GM19328 (cell line): ENCODE results near the gene TMEM114.
"Not testable (repeated sequence)": the region's sequence is repeated elsewhere in the genome, so short reads cannot be mapped to it uniquely, and the experiment has no call there.

ENCODE experiments used
- ATAC-seq: cut with Tn5 transposase; IDR thresholded peaks from one replicate; pipeline ENCODE4 v1.9.1; 2021; ENCODE audit warnings: mild to moderate bottlenecking, moderate library complexity; ENCODE audit not compliant: unreplicated experiment

Gene TMEM114

GRCh38 chr16:8576141-8577004 lies 13.9 kb downstream of the TMEM114 start:
- no peak for ATAC-seq

- ATAC-seq, result no peak
Observed at GRCh38 chr16:8575399-8575798, 14.9 kb downstream of the TMEM114 start.

- ATAC-seq, result no peak
Observed at GRCh38 chr16:8572919-8573724, 17.2 kb downstream of the TMEM114 start.

- ATAC-seq, result no peak
Observed at GRCh38 chr16:8572063-8572918, 18.0 kb downstream of the TMEM114 start.

- no peak for ATAC-seq
Observed at GRCh38 chr16:8571061-8571596, 19.2 kb downstream of the TMEM114 start.

DNA sequence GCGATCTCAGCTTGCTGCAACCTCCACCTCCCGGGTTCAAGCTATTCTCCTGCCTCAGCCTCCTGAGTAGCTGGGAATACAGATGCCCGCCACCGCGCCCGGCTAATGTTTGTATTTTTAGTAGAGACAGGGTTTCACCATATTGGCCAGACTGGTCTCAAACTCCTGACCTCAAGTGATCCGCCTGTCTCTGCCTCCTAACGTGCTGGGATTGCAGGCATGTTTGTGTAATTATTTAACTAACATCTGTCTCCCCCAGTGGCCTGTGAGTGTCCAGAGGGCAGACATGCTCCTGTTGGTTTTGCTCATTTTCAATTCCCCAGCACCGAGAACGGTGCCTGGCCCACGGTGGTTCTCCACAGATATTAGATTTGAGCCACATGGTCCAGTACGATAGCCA lies 19.9 kb downstream of the TMEM114 start:
- ATAC-seq, result not testable (repeated sequence)

DNA sequence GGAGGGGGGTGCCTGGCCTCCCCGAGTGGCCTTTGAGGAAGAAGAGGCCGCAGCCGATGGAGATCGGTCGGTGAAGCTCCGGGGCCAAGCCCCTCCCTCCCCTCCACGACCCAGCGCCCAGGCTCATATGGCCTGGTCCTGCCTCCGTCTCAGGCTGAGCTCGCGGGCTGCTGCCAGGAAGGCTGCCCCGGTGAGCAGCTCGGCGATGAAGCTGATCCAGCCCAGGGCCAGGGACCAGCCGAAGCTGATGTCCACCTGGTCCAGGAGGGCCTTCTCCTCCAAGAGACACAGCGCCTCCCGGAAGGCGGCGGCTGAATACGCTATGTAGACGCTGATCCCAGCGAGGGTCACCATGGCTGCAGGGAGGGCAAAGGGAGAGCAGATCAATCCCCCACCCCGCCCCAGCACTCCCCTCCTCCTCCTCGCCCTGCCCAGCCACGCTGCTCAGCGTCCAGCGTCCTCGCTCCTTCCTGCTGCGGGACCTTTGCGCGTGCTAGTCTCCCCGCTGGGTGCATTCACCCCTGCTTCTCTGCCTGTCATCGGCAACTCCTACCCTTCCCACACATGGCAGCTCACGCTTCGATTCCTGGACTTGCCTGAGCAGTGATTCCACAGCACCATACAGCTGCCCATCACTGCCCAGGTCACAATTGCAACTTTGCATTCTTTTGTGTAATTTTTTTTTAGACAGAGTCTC lies 20.5 kb downstream of the TMEM114 start:
- ATAC-seq, result no peak

DNA sequence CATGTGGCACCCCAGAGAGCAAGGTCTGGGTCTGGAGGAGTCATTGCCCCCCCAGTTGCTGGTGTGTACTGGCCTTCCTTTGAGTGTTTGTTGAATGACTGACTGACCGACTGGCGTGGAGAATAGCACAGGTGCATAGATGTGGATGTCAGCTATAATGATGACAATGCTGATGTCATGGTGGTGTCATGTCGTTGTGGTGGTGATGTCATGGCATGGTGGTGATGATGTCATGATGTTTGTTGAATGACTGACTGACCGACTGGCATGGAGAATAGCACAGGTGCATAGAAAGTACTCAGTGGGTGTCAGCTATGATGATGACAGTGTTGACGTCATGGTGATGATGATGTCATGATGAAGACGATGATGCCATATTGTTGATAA lies 22.1 kb downstream of the TMEM114 start:
- ATAC-seq, result no peak

DNA sequence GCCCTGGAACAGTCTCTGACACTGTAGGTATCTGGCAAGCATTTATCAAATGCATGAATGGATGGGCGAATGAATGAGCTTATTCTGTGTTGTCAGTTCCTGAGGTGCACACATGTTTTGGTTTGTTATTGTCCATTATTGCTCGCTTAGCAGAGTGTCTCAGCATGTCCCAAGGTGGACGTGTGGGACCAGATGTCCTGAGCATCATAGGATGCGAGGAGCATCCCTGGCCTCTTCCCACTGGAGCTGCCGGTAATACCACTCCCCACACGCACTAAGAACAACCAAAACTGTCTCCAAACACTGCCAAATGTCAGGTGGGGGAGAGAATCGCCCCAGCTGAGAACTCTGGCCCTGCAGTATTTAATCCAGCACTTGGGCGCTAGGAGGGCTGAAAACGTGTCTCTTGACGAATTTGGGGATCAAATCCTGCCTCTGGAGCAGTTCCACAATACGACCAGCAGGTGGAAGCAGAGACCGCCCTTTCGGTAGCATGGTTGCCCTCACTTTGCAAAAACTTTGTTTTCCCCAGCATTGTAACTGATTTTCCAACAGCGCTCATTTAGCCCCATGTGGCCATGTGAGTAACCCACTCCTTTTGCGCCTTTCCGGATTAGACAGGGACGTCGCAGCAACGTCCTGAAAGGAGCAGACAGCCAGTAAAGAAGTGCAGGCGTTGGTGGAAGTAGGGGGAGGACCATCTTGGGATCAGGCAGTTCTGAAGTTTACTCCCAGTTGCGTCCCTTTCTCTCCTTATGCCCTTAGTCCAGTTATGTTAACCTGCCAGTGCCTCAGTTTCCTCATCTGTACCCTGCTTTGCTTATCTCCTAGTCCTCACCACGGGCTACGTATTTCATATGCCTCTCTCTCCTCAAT lies 22.7 kb downstream of the TMEM114 start:
- ATAC-seq, result peak; percentile 82

DNA sequence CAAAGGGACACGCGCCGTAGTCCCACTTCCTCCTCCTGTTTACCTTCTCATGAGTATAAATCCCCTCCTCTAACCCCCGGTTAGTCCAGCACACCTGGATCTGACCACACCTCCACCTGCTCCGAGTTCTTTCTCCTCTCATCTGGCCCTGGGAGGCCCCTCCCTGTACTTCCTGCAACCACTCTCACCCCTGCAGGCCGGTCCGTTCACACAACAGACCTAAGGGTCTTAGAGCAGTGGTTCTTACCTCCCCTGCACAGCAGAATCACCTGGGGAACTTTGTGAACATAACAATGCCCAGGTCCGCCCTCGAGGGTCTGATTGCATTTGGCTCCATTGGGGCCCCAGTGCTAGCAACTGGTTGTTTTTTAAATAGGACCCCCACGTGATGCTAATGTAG lies 24.8 kb downstream of the TMEM114 start:
- ATAC-seq, result no peak

- no peak for ATAC-seq
Observed at GRCh38 chr16:8564934-8565345, 25.4 kb downstream of the TMEM114 start.

DNA sequence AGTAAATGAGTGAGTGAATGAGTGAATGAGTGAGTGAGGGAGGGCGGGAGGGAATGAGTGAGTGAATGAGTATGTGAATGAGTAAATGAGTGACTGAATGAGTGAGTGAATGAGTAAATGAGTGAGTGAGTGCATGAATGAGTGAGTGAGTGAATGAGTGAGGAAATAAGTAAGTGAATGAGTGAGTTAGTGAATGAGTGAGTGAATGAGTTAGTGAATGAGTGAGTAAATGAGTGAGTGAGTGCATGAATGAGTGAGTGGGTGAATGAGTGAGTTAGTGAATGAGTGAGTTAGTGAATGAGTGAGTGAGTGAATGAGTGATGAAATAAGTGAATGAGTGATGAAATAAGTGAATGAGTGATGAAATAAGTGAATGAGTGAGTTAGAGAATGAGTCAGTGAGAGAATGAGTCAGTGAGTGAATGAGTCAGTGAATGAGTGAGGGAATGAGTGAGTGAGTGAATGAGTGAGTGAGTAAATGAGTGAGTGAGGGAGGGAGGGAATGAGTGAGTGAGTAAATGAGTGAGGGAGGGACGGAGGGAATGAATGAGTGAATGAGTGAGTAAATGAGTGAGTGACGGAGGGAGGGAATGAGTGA lies 26.3 kb downstream of the TMEM114 start:
- ATAC-seq, result not testable (repeated sequence)

- ATAC-seq, result no peak
Observed at GRCh38 chr16:8561496-8561895, 28.8 kb downstream of the TMEM114 start.

DNA sequence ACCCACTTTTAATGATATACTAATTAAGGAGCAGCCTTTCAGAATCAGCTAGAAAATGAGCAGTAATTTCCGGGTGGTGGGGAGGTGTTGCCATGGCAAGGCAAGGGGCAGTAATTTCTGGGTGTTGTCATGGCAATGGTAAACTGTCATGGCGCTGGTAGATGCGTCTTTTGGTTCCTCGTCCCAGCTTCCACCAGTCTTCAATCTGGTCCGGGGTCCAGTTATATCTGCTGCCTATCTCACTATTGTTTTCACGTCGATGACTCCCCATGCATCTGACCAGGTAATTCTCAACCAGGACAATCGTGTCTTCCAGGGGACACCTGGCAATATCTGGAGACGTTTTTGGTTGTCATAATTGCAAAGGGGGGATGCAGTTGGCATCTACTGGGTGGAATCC lies 34.9 kb downstream of the TMEM114 start:
- no peak for ATAC-seq

DNA sequence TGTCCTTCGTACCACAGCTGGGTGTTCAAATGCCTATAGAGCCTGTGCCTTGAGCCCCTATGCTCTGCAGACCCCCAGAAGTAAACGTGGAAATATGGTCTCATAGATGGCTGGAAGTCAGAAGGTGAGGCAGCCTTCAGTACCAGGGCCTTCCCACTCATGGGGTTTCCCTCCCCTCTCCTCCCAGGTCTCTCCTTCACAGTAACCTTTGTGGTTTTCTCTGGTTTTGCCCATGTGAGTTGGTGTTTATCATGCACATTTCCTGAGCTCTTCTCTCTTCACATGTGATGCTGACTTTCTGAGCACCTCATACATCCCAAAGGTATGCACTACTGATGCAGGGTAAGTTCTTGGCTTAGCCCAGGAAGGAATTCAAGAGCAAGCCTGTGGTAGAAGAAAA lies 35.4 kb downstream of the TMEM114 start:
- no peak for ATAC-seq

- ATAC-seq, result no peak
Observed at GRCh38 chr16:8554022-8554421, 36.3 kb downstream of the TMEM114 start.

- no peak for ATAC-seq
Observed at GRCh38 chr16:8552487-8553221, 37.7 kb downstream of the TMEM114 start.
